GM12873 (cell line): ENCODE results near the gene TCF12.

ENCODE experiments used
- TF ChIP-seq, protein P1 (sequence below): IDR thresholded peaks from 2 replicates; pipeline ENCODE4 v1.5.1; 2012; ENCODE audit warnings: low read depth, mild to moderate bottlenecking, moderate library complexity, low read length, control low read depth; ENCODE audit not compliant: insufficient read depth; ENCODE audit errors: missing control alignments

The TCF12 gene

DNA sequence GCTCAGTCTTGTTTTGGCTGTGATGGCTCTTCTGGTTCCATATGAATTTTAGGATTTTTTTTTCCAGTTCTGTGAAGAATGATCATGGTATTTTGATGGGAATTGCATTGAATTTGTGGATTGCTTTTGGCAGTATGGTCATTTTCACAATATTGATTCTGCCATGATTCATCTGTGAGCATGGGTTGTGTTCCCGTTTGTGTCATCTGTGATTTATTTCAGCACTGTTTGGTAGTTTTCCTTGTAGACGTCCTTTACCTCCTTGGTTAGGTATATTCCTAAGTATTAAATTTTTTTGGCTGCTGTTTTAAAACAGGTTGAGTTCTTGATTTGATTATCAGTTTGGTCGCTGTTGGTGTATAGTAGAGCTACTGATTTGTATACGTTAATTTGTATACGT lies 18.5 kb downstream of the TCF12 start:
- TF ChIP-seq, protein P1, sequence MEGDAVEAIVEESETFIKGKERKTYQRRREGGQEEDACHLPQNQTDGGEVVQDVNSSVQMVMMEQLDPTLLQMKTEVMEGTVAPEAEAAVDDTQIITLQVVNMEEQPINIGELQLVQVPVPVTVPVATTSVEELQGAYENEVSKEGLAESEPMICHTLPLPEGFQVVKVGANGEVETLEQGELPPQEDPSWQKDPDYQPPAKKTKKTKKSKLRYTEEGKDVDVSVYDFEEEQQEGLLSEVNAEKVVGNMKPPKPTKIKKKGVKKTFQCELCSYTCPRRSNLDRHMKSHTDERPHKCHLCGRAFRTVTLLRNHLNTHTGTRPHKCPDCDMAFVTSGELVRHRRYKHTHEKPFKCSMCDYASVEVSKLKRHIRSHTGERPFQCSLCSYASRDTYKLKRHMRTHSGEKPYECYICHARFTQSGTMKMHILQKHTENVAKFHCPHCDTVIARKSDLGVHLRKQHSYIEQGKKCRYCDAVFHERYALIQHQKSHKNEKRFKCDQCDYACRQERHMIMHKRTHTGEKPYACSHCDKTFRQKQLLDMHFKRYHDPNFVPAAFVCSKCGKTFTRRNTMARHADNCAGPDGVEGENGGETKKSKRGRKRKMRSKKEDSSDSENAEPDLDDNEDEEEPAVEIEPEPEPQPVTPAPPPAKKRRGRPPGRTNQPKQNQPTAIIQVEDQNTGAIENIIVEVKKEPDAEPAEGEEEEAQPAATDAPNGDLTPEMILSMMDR = no peak

DNA sequence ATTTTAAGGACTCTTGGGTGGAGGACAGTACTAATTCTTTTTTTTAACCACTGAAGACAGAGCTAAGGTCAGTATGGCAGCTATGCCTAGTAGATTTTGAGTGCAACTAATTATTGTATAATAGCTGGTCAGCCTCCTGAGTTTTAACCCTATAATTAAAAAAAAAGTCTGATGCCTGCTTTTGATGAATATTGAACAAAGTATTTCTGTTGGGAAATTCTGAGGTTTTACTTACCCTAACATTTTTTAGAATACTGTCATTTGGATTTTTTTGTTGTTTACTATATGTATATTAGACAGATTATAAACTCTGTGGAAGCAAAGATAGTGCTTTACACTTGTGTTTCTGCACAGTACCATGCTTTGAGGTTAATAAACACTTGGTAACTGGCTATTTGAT lies 20.8 kb downstream of the TCF12 start:
- TF ChIP-seq, protein P1 = no peak

DNA sequence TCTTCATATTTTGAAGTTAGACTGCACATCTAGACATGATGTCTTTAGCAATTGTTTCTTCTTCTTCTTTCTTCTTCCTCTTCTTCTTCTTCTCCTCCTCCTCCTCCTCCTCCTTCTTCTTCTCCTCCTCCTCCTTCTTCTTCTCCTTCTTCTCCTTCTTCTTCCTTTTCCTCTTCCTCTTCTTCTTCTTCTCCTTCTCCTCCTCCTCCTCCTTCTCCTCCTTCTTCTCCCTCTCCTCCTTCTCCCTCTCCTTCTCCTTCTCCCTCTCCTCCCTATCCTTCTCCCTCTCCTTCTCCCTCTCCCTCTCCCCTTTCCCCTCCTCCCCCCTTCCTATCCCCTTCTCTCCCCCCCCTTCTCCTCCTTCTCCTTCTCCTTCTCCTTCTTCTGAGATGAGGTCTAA lies 21.9 kb downstream of the TCF12 start:
- TF ChIP-seq, protein P1 = no peak

DNA sequence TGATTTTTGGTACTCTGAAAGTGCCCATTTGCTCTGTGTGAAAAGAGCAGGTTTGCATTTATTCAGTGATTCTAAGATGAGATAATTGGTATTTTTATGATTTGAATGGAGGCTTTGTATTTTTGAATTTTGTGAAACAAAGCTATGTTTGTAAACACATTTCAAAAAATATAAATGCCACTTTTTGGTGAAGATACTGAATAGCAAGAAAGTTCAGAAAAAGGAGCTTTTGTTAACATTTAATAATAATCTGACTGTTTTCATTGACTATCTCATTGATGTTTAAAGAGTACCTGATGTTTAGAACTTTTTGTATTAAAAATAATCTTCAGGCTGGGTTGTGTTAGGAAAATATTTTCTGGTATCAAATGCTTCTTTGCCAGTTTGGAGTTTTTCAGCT lies 23.7 kb downstream of the TCF12 start:
- TF ChIP-seq, protein P1 = no peak

DNA sequence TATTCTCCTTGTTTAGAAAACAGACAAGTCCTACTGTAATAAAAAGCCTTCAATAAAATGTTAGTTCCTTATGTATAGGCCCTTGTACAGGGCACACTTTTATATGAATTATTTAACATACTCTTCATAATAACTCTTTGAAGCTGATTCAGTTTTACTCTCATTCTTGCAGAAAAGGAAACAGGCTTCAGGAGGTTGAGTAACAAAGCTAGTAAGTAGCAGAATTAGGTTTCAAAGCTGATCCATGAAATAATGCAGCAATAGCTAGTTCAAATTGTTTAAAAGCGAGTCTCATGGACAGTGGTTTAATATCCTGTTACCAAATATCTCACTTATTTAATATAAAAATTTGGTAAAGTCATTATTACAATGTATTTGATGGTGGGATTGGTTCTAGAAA lies 25.0 kb downstream of the TCF12 start:
- TF ChIP-seq, protein P1 = no peak

DNA sequence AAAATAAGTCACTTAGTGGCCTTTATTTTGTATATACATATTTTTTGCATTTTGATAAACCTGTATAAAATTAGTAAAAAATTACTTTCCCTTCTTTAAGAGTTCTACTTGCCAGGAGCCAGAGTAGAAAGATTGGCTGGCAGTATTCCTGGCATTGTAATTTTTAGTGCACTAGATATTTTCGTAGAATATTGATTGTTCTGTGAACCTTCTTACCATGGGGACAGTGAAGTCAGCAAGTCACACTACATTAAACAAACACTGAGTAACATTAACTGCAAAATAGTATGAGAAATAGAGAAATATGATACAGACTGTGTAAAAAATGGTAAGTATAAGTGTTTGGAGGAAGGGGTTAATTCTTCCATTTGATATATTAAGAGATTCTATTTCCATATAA lies 26.0 kb downstream of the TCF12 start:
- TF ChIP-seq, protein P1 = no peak

DNA sequence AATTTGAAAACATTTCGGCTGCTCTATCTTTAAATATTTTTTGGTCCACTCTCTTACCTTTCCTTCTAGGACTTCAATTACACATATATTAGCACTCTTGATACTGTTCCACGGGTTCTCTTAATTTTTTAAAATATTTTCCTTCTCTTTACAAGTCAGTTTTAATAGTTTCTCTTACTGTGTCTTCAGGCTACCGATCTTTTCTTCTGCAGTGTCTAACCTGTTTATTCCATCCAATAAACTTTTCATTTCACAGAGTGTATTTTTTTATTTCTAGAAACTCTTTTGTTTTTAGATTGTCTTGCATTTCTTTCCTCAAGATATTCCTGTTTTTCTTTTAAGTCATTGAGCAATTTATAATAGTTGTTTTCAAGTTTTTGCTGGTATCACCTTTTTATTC lies 27.7 kb downstream of the TCF12 start:
- TF ChIP-seq, protein P1 = no peak

DNA sequence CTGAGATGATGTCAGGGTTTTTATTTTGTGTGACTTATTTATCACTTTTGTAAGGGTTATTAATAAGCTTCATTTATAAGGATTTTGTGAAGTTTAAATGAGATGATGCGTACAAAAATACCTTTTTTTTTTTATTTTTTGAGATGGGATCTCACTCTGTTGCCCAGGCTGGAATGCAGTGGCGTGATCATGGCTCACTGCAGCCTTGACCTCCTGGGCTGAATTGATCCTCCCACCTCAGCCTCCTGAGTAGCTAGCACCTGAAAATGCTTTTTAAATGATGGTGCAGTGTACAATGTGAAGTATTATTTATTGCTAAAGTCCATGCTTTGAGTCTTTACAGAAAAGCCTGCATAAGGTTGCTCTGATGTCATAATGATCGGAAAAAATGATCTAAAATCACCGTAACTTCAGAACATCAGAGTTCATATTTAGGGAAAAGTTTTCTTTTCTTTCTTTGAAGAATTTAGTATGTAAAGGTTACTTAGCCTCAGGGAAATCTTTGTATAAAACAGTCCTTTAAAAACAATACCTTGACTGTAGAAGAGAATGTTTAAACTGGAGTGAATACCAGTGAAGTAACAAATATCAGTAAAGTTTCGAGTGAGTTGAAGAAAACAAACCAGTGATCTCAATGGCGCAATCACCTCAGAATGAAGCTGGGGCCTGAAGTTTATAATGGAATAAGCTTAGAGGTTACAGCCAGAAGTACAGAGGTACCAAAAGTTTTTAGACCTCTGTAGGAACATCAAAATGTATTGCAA lies 29.7 kb downstream of the TCF12 start:
- TF ChIP-seq, protein P1 = no peak
